ENCODE results near the gene KCNK17. TPM values are rescaled to one million over a fixed set of nuclear protein-coding genes. Genes with fewer than 3 reads are reported as not detected.
"Not testable (repeated sequence)": the region's sequence is repeated elsewhere in the genome, so short reads cannot be mapped to it uniquely, and the experiment has no call there.

Gene KCNK17
- total RNA-seq, 8 experiments from 2014 or later = 0.27 to 2.7 (median 0.94) TPM; not detected in 3

- in situ Hi-C loops (cut with MboI; ENCODE audit: low pct_unique_long_range_greater_than_20kb in 2 of 9, low sequenced_read_pairs in 9 of 9, unreplicated experiment in 9 of 9) = loop anchor here in 1 of 9 experiments (25.0 kb wide), 1 partner anchor 433 kb away; no protein-coding TSS in a partner anchor
- ATAC-seq (replicated peaks in 6 of 8) = peak in 7 of 8 experiments; percentile 12 to 83 (median 61)
- WGBS, 10 experiments = 0 to 80% (median 54%) methylated on average over 1 to 3 of the region's 5 CpGs; no CpG with 5 or more reads in 6 of the 10 experiments
- Histone ChIP-seq H3K4me3 (no peak overlapping the region), H3K4me1 (replicated peaks in 1 of 2) (peaks cover 8 to 23% of the 10 kb centered on the region in 2 donors), H3K27ac (no peak overlapping the region)
These were observed 18.6 kb downstream of the KCNK17 start for GRCh38 chr6:39295611-39296011.

DNA sequence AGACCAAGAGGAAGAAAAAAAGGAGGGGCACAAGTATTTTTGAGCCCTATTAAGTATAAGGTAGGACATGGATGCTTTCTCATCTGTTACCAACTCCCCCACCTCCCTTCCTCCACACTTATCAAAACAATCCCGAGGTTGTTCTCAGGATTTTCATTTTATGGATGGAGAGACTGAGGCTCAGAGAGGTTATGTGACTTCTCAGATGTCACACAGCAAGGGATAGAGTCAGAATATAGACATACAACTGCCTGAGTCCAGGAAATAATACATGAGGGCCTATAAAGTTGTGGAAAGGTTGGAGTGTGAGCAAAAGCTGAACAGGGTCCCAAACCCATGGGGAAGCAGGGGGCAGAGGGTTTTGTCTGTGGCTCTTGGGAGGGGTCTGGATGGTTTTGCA is 19.3 kb downstream of the KCNK17 start:
- Histone ChIP-seq H3K4me1 (replicated peaks in 1 of 2) (peaks cover 8 to 23% of the 10 kb centered on the region in 2 donors), H3K4me3 (no peak overlapping the region), H3K27ac (no peak overlapping the region)
- ATAC-seq (replicated peaks in 6 of 8) = no peak
- WGBS, 10 experiments = 0 to 80% (median 80%) methylated on average over 1 of the region's 1 CpG; no CpG with 5 or more reads in 7 of the 10 experiments
- in situ Hi-C loops (cut with MboI; ENCODE audit: low pct_unique_long_range_greater_than_20kb in 2 of 9, low sequenced_read_pairs in 9 of 9, unreplicated experiment in 9 of 9) = loop anchor here in 1 of 9 experiments (25.0 kb wide), 1 partner anchor 433 kb away; no protein-coding TSS in a partner anchor

DNA sequence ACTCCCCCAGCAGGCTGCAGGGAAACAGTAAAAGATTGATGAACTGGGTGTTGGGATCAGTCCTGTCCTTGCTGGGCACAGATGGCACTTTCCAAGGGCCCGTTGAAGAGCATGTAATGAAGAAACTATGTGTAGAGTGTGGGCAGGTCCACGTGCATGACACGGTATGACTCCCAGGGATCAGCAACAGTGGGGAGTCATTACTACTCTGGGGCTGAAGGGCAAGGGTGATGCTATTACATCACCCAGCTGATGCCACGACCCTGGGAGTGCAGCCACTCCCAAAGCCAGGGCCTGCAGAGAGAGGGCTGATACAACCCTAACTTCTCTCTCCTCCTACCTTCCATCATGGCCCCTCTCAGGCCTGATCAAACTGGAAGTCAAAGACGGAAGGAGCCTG is 20.1 kb downstream of the KCNK17 start:
- ATAC-seq (replicated peaks in 6 of 8) = peak in 2 of 8 experiments; percentile 13 to 36
- peaks cover 8 to 23% of the 10 kb centered on the region in 2 donors for H3K4me1 ChIP-seq (replicated peaks in 1 of 2)
- H3K4me3 ChIP-seq = no peak overlapping the region
- no peak overlapping the region for H3K27ac ChIP-seq
- 38 to 100% (median 77%) methylated on average over 1 to 3 of the region's 5 CpGs; no CpG with 5 or more reads in 4 of the 10 experiments for WGBS, 10 experiments
- in situ Hi-C loops (cut with MboI; ENCODE audit: low pct_unique_long_range_greater_than_20kb in 2 of 9, low sequenced_read_pairs in 9 of 9, unreplicated experiment in 9 of 9) = loop anchor here in 1 of 9 experiments (25.0 kb wide), 1 partner anchor 432 kb away; no protein-coding TSS in a partner anchor

GRCh38 chr6:39292637-39293036 is 21.6 kb downstream of the KCNK17 start:
- no peak for ATAC-seq (replicated peaks in 6 of 8)
- no peak overlapping the region for H3K4me3 ChIP-seq
- H3K4me1 ChIP-seq (replicated peaks in 1 of 2) = peaks cover 8 to 23% of the 10 kb centered on the region in 2 donors
- H3K27ac ChIP-seq = no peak overlapping the region
- 83 to 100% (median 98%) methylated on average over 1 to 5 of the region's 6 CpGs; no CpG with 5 or more reads in 4 of the 10 experiments for WGBS, 10 experiments
- in situ Hi-C loops (cut with MboI; ENCODE audit: low pct_unique_long_range_greater_than_20kb in 2 of 9, low sequenced_read_pairs in 9 of 9, unreplicated experiment in 9 of 9) = loop anchor here in 1 of 9 experiments (25.0 kb wide), 1 partner anchor 430 kb away; no protein-coding TSS in a partner anchor

GRCh38 chr6:39289490-39289889 is 24.7 kb downstream of the KCNK17 start:
- Histone ChIP-seq H3K4me3 (no peak overlapping the region), H3K4me1 (replicated peaks in 1 of 2) (peaks cover 0 to 3% of the 10 kb centered on the region in 2 donors), H3K27ac (no peak overlapping the region)
- WGBS, 10 experiments = 45 to 100% (median 92%) methylated on average over 1 to 2 of the region's 2 CpGs; no CpG with 5 or more reads in 5 of the 10 experiments
- ATAC-seq (replicated peaks in 6 of 8) = peak in 1 of 8 experiments; percentile 33
- in situ Hi-C loops (cut with MboI; ENCODE audit: low pct_unique_long_range_greater_than_20kb in 2 of 9, low sequenced_read_pairs in 9 of 9, unreplicated experiment in 9 of 9) = loop anchor here in 1 of 9 experiments (25.0 kb wide), 1 partner anchor 427 kb away; no protein-coding TSS in a partner anchor

- Histone ChIP-seq H3K4me3 (no peak overlapping the region), H3K4me1 (replicated peaks in 1 of 2) (no peaks in the 10 kb centered on the region), H3K27ac (no peak overlapping the region)
- in situ Hi-C loops (cut with MboI; ENCODE audit: low pct_unique_long_range_greater_than_20kb in 2 of 9, low sequenced_read_pairs in 9 of 9, unreplicated experiment in 9 of 9) = loop anchor here in 1 of 9 experiments (25.0 kb wide), 1 partner anchor 425 kb away; no protein-coding TSS in a partner anchor
- no peak for ATAC-seq (replicated peaks in 6 of 8)
- WGBS, 10 experiments = 16 to 100% (median 87%) methylated on average over 1 to 3 of the region's 3 CpGs; no CpG with 5 or more reads in 4 of the 10 experiments
These were observed 26.6 kb downstream of the KCNK17 start for GRCh38 chr6:39287601-39288000.

GRCh38 chr6:39286596-39286995 is 27.6 kb downstream of the KCNK17 start:
- not testable (repeated sequence) for H3K4me1 ChIP-seq (replicated peaks in 1 of 2); H3K4me3 ChIP-seq; H3K27ac ChIP-seq; ATAC-seq (replicated peaks in 6 of 8)
- WGBS, 10 experiments = 83 to 100% (median 100%) methylated on average over 1 to 10 of the region's 10 CpGs; no CpG with 5 or more reads in 4 of the 10 experiments
- in situ Hi-C loops (cut with MboI; ENCODE audit: low pct_unique_long_range_greater_than_20kb in 2 of 9, low sequenced_read_pairs in 9 of 9, unreplicated experiment in 9 of 9) = loop anchor here in 1 of 9 experiments (25.0 kb wide), 1 partner anchor 424 kb away; no protein-coding TSS in a partner anchor

DNA sequence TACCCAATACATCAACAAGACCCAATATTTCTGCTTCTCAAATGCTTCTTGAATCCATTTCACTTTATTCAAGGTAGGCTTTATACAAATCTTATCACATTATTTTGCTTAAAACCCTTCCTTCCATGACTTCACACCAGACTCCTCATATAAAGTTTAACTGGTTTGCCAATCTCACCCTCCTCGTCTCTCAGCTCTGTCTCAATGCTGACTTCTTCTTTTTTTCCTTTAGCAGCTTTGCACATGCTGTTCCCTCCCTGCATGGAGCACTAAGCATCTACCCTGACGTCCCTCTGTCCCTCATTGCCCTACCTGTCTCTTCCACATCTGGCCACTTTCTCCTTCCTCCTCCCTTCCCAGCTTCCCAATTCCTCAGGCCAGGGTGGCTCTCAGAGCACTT is 31.4 kb downstream of the KCNK17 start:
- Histone ChIP-seq H3K4me3 (no peak overlapping the region), H3K4me1 (replicated peaks in 1 of 2) (peaks cover 8% of the 10 kb centered on the region in 2 donors), H3K27ac (no peak overlapping the region)
- in situ Hi-C loops (cut with MboI; ENCODE audit: low pct_unique_long_range_greater_than_20kb in 2 of 9, low sequenced_read_pairs in 9 of 9, unreplicated experiment in 9 of 9) = loop anchor here in 1 of 9 experiments (25.0 kb wide), 1 partner anchor 420 kb away; no protein-coding TSS in a partner anchor
- ATAC-seq (replicated peaks in 6 of 8) = no peak
- WGBS, 10 experiments = 6 to 100% (median 50%) methylated on average over 1 to 2 of the region's 2 CpGs; no CpG with 5 or more reads in 1 of the 10 experiments

DNA sequence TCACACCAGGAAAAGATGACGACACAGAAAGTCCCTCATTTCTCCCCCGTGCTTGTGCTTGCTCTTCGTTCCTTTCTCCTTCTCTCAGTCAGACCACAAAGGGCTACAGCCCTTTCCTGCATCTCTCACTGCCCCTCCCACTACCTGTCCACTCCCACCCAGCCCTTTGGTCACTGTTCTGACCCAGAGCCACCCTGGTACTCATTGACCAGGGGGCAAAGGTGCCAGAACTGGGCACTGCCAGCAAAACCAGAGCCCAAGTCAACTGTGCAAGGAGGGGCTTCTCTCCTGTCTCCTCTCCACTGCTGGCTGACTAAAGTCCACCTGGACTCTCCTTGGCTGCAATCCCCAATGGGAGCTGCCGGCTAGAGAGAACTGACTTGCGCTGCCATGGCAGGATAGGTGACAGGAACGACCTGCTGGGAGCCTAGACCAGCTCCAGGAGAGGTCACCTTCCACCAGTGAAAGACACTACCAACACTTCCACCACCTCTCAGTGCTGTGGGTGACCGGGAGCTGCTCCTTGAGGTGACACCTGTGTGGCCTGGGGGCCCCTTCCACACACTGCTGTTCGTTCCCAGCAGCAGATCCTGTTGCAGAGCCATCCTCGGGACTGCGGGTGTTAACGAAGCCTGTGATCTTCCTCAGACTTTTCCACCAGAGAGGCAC is 32.8 kb downstream of the KCNK17 start:
- H3K4me1 ChIP-seq (replicated peaks in 1 of 2) = peaks cover 8% of the 10 kb centered on the region in 2 donors
- H3K27ac ChIP-seq = no peak overlapping the region
- no peak for ATAC-seq (replicated peaks in 6 of 8)
- 24 to 100% (median 78%) methylated on average over 1 to 8 of the region's 11 CpGs; no CpG with 5 or more reads in 3 of the 10 experiments for WGBS, 10 experiments
- no peak overlapping the region for H3K4me3 ChIP-seq
- in situ Hi-C loops (cut with MboI; ENCODE audit: low pct_unique_long_range_greater_than_20kb in 2 of 9, low sequenced_read_pairs in 9 of 9, unreplicated experiment in 9 of 9) = loop anchor here in 1 of 9 experiments (25.0 kb wide), 1 partner anchor 419 kb away; no protein-coding TSS in a partner anchor

GRCh38 chr6:39280247-39280731 is 33.9 kb downstream of the KCNK17 start:
- peak; percentile 70 to 98 (median 95) for ATAC-seq (replicated peaks in 6 of 8)
- Histone ChIP-seq H3K4me3 (no peak overlapping the region), H3K27ac (peak overlapping the region; percentile 15 to 55), H3K4me1 (replicated peaks in 1 of 2) (peaks cover 8% of the 10 kb centered on the region in 2 donors)
- in situ Hi-C loops (cut with MboI; ENCODE audit: low pct_unique_long_range_greater_than_20kb in 2 of 9, low sequenced_read_pairs in 9 of 9, unreplicated experiment in 9 of 9) = loop anchor here in 1 of 9 experiments (25.0 kb wide), 1 partner anchor 418 kb away; no protein-coding TSS in a partner anchor
- WGBS, 10 experiments = 5 to 70% (median 18%) methylated on average over 2 to 4 of the region's 8 CpGs; no CpG with 5 or more reads in 7 of the 10 experiments

DNA sequence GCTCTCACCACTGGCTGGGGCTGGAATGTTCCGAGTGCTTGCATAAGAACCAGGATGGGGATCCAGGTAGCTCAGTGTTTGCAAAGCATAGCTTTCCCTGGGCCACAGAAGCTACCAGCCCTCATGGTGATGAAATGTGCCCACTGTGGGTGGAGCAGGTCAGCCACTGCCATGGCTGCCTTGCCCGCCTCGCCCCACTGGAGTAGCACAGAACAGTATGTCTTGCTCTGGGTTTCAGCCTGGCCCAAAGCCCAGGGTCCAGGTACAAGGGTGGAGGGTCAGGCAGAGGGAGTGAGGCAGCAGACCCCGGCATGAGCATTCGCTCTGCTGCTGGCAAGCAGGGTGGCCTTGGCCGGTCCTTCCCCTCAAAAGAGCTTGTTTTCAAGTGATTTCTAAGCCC is 34.7 kb downstream of the KCNK17 start:
- peak overlapping the region in 1 of 2 donors; percentile 15 for H3K27ac ChIP-seq
- 58 to 100% (median 88%) methylated on average over 1 to 3 of the region's 6 CpGs; no CpG with 5 or more reads in 5 of the 10 experiments for whole genome bisulfite sequencing, 10 experiments
- in situ Hi-C loops (cut with MboI; ENCODE audit: low pct_unique_long_range_greater_than_20kb in 2 of 9, low sequenced_read_pairs in 9 of 9, unreplicated experiment in 9 of 9) = loop anchor here in 1 of 9 experiments (25.0 kb wide), 1 partner anchor 417 kb away; no protein-coding TSS in a partner anchor
- no peak overlapping the region for H3K4me3 ChIP-seq
- H3K4me1 ChIP-seq (replicated peaks in 1 of 2) = peaks cover 8% of the 10 kb centered on the region in 2 donors
- no peak for ATAC-seq (replicated peaks in 6 of 8)

DNA sequence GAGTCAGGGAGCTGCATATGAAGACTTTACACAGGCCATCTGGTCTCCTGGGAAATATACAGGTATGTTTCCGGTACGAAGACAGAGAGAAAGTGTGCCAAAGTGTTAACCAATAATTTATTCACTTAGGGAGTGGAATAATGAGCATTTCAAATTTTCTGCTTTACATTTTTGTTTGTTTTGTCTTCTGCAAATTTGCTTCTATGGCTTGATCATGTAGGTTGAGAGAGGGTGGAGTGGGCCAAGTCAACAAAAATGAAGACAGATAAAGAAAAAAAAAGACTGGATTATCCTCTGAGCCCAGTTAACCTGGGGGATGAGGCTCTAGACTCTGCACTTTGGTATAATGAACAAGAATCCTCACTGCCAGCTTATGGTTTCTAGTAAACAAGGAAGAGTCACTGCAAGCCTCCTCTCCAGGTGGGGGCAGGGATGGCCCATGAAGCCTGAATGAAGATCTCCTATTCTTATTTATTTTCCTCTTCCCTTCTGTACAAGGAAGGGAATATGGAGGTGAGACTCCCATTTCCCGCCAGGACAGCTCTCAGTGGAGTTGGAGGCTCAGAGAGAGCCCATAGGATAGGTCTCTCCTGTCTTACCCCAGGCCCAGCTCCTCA is 37.7 kb downstream of the KCNK17 start:
- Histone ChIP-seq H3K4me3 (no peak overlapping the region), H3K4me1 (replicated peaks in 1 of 2) (peaks cover 8% of the 10 kb centered on the region in 2 donors), H3K27ac (no peak overlapping the region)
- WGBS, 10 experiments = 7 to 100% (median 84%) methylated on average over 1 to 3 of the region's 3 CpGs
- in situ Hi-C loops (cut with MboI; ENCODE audit: low pct_unique_long_range_greater_than_20kb in 2 of 9, low sequenced_read_pairs in 9 of 9, unreplicated experiment in 9 of 9) = loop anchor here in 1 of 9 experiments (25.0 kb wide), 1 partner anchor 414 kb away; no protein-coding TSS in a partner anchor
- ATAC-seq (replicated peaks in 6 of 8) = peak in 1 of 8 experiments; percentile 55
